Measurements from ENCODE around the gene GPR6.

Gene GPR6

DNA sequence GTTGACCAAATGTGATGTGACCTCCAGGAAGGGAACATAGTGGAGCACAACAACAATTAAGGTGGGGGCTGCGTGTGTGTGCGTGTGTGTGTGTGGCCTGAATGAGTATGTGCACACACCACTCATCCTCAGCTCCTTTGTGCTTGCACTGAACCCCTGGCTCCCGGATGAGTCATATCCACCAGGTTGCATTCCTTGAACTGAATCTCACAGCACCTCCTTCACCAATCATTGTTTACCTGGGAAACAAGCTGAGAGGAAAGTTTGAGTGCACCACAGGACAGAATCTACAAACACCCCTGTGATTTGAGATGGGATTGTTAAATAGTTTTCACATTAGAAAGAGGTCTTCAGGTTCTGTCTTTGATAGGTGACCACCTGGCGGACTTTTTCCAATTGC lies 33.7 kb upstream of the GPR6 start:
- Histone ChIP-seq H3K9me2 (replicated peaks; ENCODE audit: insufficient read depth, low read length) (no peaks in the 10 kb centered on the region), H2AFZ (ENCODE audit: low read length) (no peak overlapping the region)

DNA sequence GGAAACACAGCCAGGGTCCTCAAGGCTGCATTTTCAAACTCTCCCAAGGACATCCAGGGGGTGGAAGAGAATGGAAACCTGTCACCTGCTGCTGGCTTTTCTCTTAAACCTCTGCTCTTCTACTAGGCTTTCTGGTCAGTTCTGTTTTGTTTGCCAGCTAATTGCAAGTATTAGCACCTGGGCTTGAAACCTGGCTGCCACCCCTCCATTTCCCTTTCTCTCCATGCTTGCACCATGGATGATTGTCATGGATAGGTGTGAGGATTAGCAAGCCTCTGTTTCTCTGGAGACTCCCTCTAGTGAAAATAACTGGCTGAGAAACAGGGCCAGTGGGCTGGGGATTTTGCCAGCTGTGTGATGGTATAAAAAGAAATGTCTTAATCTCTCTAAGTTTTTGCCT lies 33.0 kb upstream of the GPR6 start:
- Histone ChIP-seq H3K27ac (ENCODE audit: low read length) (no peak overlapping the region), H3K4me3 (ENCODE audit: low read length) (no peak overlapping the region), H2AFZ (ENCODE audit: low read length) (no peak overlapping the region), H3K9ac (ENCODE audit: low read length) (no peak overlapping the region), H3K79me2 (ENCODE audit: low read length) (no peaks in the 10 kb centered on the region), H3K4me1 (ENCODE audit: low read length) (no peaks in the 10 kb centered on the region), H3K9me3 (replicated peaks; ENCODE audit: insufficient read depth, low read length) (no peaks in the 10 kb centered on the region), H3K4me2 (ENCODE audit: low read depth, low read length) (no peak overlapping the region), H4K20me1 (ENCODE audit: insufficient read depth, low read length) (no peaks in the 10 kb centered on the region), H3K27me3 (replicated peaks; ENCODE audit: insufficient read depth, low read length) (no peaks in the 10 kb centered on the region), H3K36me3 (replicated peaks; ENCODE audit: insufficient read depth, low read length) (no peaks in the 10 kb centered on the region), H3K9me2 (replicated peaks; ENCODE audit: insufficient read depth, low read length) (no peaks in the 10 kb centered on the region), H3F3A (ENCODE audit: insufficient read depth, low read length) (no peaks in the 10 kb centered on the region)
- DNase-seq: no peak
- TF ChIP-seq EZH2 (optimal IDR thresholded peaks at IDR 0.05; ENCODE audit: low read depth, low read length) (no peak), EZH2phosphoT487 (IDR thresholded peaks at IDR 0.05; ENCODE audit: low read length) (no peak)
- TF ChIP-seq, protein P1, sequence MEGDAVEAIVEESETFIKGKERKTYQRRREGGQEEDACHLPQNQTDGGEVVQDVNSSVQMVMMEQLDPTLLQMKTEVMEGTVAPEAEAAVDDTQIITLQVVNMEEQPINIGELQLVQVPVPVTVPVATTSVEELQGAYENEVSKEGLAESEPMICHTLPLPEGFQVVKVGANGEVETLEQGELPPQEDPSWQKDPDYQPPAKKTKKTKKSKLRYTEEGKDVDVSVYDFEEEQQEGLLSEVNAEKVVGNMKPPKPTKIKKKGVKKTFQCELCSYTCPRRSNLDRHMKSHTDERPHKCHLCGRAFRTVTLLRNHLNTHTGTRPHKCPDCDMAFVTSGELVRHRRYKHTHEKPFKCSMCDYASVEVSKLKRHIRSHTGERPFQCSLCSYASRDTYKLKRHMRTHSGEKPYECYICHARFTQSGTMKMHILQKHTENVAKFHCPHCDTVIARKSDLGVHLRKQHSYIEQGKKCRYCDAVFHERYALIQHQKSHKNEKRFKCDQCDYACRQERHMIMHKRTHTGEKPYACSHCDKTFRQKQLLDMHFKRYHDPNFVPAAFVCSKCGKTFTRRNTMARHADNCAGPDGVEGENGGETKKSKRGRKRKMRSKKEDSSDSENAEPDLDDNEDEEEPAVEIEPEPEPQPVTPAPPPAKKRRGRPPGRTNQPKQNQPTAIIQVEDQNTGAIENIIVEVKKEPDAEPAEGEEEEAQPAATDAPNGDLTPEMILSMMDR (IDR thresholded peaks at IDR 0.05; ENCODE audit: low read length): no peak

More for the DNA sequence above, 33.7 kb upstream of the GPR6 start:
- Histone ChIP-seq H3F3A (ENCODE audit: insufficient read depth, low read length) (no peaks in the 10 kb centered on the region), H4K20me1 (ENCODE audit: insufficient read depth, low read length) (no peaks in the 10 kb centered on the region), H3K4me3 (ENCODE audit: low read length) (no peak overlapping the region), H3K4me2 (ENCODE audit: low read depth, low read length) (no peak overlapping the region), H3K36me3 (replicated peaks; ENCODE audit: insufficient read depth, low read length) (no peaks in the 10 kb centered on the region), H3K27ac (ENCODE audit: low read length) (no peak overlapping the region), H3K27me3 (replicated peaks; ENCODE audit: insufficient read depth, low read length) (no peaks in the 10 kb centered on the region), H3K9ac (ENCODE audit: low read length) (no peak overlapping the region), H3K9me3 (replicated peaks; ENCODE audit: insufficient read depth, low read length) (no peaks in the 10 kb centered on the region), H3K79me2 (ENCODE audit: low read length) (no peaks in the 10 kb centered on the region), H3K4me1 (ENCODE audit: low read length) (no peaks in the 10 kb centered on the region)
- DNase-seq: no peak
- no peak for TF ChIP-seq EZH2 (optimal IDR thresholded peaks at IDR 0.05; ENCODE audit: low read depth, low read length)
- no peak for TF ChIP-seq EZH2phosphoT487 (IDR thresholded peaks at IDR 0.05; ENCODE audit: low read length)
- TF ChIP-seq, protein P1 (IDR thresholded peaks at IDR 0.05; ENCODE audit: low read length): no peak

DNA sequence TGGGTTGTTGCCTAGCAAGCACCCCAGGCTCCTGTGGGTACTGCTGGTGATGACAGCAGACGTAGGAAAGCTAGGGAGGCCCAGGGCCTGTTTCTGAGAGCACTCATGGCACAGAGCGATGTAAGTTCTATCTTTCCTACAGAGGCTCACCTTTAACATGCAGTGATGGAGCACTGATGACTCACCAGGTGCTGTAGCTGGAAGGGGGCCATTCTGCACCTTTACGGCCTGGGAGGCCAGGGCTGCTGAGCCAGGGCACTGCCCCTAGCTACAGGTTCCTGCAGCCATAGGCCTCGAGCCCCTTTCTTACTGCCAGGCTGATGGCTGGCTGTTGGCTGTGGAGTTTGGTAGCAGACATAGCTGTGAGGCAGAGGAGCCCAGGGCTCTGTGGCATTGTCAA lies 31.1 kb upstream of the GPR6 start:
- H3F3A ChIP-seq (ENCODE audit: insufficient read depth, low read length): no peaks in the 10 kb centered on the region
- H2AFZ ChIP-seq (ENCODE audit: low read length): no peak overlapping the region
- no peaks in the 10 kb centered on the region for H3K36me3 ChIP-seq (replicated peaks; ENCODE audit: insufficient read depth, low read length)
- DNase-seq: no peak
- H3K4me2 ChIP-seq (ENCODE audit: low read depth, low read length): no peak overlapping the region
- no peaks in the 10 kb centered on the region for H3K9me2 ChIP-seq (replicated peaks; ENCODE audit: insufficient read depth, low read length)
- no peak overlapping the region for H3K4me3 ChIP-seq (ENCODE audit: low read length)
- no peaks in the 10 kb centered on the region for H3K4me1 ChIP-seq (ENCODE audit: low read length)
- no peak overlapping the region for H3K27ac ChIP-seq (ENCODE audit: low read length)
- no peaks in the 10 kb centered on the region for H4K20me1 ChIP-seq (ENCODE audit: insufficient read depth, low read length)
- H3K79me2 ChIP-seq (ENCODE audit: low read length): no peaks in the 10 kb centered on the region
- TF ChIP-seq EZH2 (optimal IDR thresholded peaks at IDR 0.05; ENCODE audit: low read depth, low read length): no peak
- TF ChIP-seq, protein P1 (IDR thresholded peaks at IDR 0.05; ENCODE audit: low read length): no peak
- TF ChIP-seq EZH2phosphoT487 (IDR thresholded peaks at IDR 0.05; ENCODE audit: low read length): no peak
- H3K9ac ChIP-seq (ENCODE audit: low read length): no peak overlapping the region
- H3K27me3 ChIP-seq (replicated peaks; ENCODE audit: insufficient read depth, low read length): no peaks in the 10 kb centered on the region
- H3K9me3 ChIP-seq (replicated peaks; ENCODE audit: insufficient read depth, low read length): no peaks in the 10 kb centered on the region
